Peyer's patch (tissue), 4 donors: ENCODE results near the gene CA10. TPM values are rescaled to one million over a fixed set of nuclear protein-coding genes. Genes with fewer than 3 reads are reported as not detected.

Experiments
- DNase-seq, 3 donors: peaks; one replicate each; pipeline ENCODE4 v3.0.0-alpha.2; 2017 to 2019
- H3K27ac ChIP-seq, 4 donors: fragments of 200-600 bp; sonication (generic); one replicate each; pipeline ENCODE4 v1.5.1; 2016 to 2019
- H3K27me3 ChIP-seq, 2 donors: fragments of 200-600 bp; sonication (generic); one replicate each; pipeline ENCODE4 v1.5.1; 2019
- H3K36me3 ChIP-seq, 3 donors: fragments of 200-600 bp; sonication (generic); one replicate each; pipeline ENCODE4 v1.5.1; 2016 to 2019
- H3K4me1 ChIP-seq, 4 donors: fragments of 200-600 bp; sonication (generic); one replicate each; pipeline ENCODE4 v1.5.1; 2016 to 2019
- H3K4me3 ChIP-seq, 4 donors: fragments of 200-600 bp; sonication (generic); 1 replicate in 3 of 4; 2 replicates in 1 of 4; pipeline ENCODE4 v1.5.1; 2016 to 2019; ENCODE audit warnings: mild to moderate bottlenecking in 1 of 4
- H3K9me3 ChIP-seq, 4 donors: fragments of 200-600 bp; sonication (generic); one replicate each; pipeline ENCODE4 v1.5.1; 2016 to 2019; ENCODE audit warnings: mild to moderate bottlenecking in 1 of 4
- CTCF ChIP-seq, 6 experiments: fragments of 450-650 bp in 4 of 6; fragments of 200-600 bp in 2 of 6; sonication (generic) in 1 of 6; IDR thresholded peaks; one replicate each; pipeline ENCODE4 v1.5.1; 2017 to 2019; ENCODE audit warnings: antibody characterized with exemption in 6 of 6, mild to moderate bottlenecking in 3 of 6, moderate library complexity in 1 of 6
- POLR2A ChIP-seq, 2 donors: fragments of 450-650 bp; IDR thresholded peaks; one replicate each; pipeline ENCODE4 v1.5.1; 2017; ENCODE audit warnings: antibody characterized with exemption in 2 of 2, mild to moderate bottlenecking in 2 of 2, moderate library complexity in 2 of 2
- total RNA-seq, 4 donors: library from RNA; depleted of rRNA; stranded (reverse); fragments of >200 nt; gene quantifications; one replicate each; pipeline ENCODE4 v1.1.0, GENCODE V29; 2016

CA10 gene
- total RNA-seq, 4 donors from 2014 or later: 1.4 to 1.7 TPM; not detected in 2

GRCh38 chr17:51612692-51613091, 545.8 kb downstream of the CA10 start:
- Histone ChIP-seq H3K4me3 (no peak overlapping the region), H3K36me3 (no peaks in the 10 kb centered on the region), H3K27ac (no peak overlapping the region), H3K27me3 (no peaks in the 10 kb centered on the region), H3K4me1 (no peaks in the 10 kb centered on the region), H3K9me3 (no peaks in the 10 kb centered on the region)
- no peak for DNase-seq
- TF ChIP-seq CTCF (IDR thresholded peaks at IDR 0.05) (no peak), POLR2A (IDR thresholded peaks at IDR 0.05) (no peak)

GRCh38 chr17:51611585-51611984, 546.9 kb downstream of the CA10 start:
- no peaks in the 10 kb centered on the region for H3K4me1 ChIP-seq
- no peaks in the 10 kb centered on the region for H3K36me3 ChIP-seq
- no peak overlapping the region for H3K4me3 ChIP-seq
- no peak overlapping the region for H3K27ac ChIP-seq
- DNase-seq: no peak
- no peaks in the 10 kb centered on the region for H3K27me3 ChIP-seq
- H3K9me3 ChIP-seq: no peaks in the 10 kb centered on the region
- TF ChIP-seq POLR2A (IDR thresholded peaks at IDR 0.05) (no peak), CTCF (IDR thresholded peaks at IDR 0.05) (no peak)

- no peak for TF ChIP-seq CTCF (IDR thresholded peaks at IDR 0.05)
- TF ChIP-seq POLR2A (IDR thresholded peaks at IDR 0.05): no peak
Observed at GRCh38 chr17:51610834-51611233, 547.7 kb downstream of the CA10 start.

GRCh38 chr17:51610155-51610554, 548.4 kb downstream of the CA10 start:
- no peak for TF ChIP-seq POLR2A (IDR thresholded peaks at IDR 0.05)
- Histone ChIP-seq H3K9me3 (no peaks in the 10 kb centered on the region), H3K27ac (no peak overlapping the region), H3K4me3 (no peak overlapping the region), H3K27me3 (no peaks in the 10 kb centered on the region), H3K4me1 (no peaks in the 10 kb centered on the region), H3K36me3 (no peaks in the 10 kb centered on the region)
- no peak for DNase-seq

More at GRCh38 chr17:51610834-51611233, 547.7 kb downstream of the CA10 start:
- DNase-seq: no peak
- H3K4me1 ChIP-seq: no peaks in the 10 kb centered on the region
- H3K27ac ChIP-seq: no peak overlapping the region
- H3K27me3 ChIP-seq: no peaks in the 10 kb centered on the region
- no peaks in the 10 kb centered on the region for H3K9me3 ChIP-seq
- no peaks in the 10 kb centered on the region for H3K36me3 ChIP-seq
- H3K4me3 ChIP-seq: no peak overlapping the region

GRCh38 chr17:51608251-51608933, 550.1 kb downstream of the CA10 start:
- TF ChIP-seq CTCF (IDR thresholded peaks at IDR 0.05): no peak
- no peak for TF ChIP-seq POLR2A (IDR thresholded peaks at IDR 0.05)
- H3K4me3 ChIP-seq: no peak overlapping the region
- no peaks in the 10 kb centered on the region for H3K27me3 ChIP-seq
- DNase-seq: no peak
- no peaks in the 10 kb centered on the region for H3K9me3 ChIP-seq
- no peak overlapping the region for H3K27ac ChIP-seq
- H3K36me3 ChIP-seq: no peaks in the 10 kb centered on the region
- no peaks in the 10 kb centered on the region for H3K4me1 ChIP-seq

- Histone ChIP-seq H3K27ac (no peak overlapping the region), H3K36me3 (no peaks in the 10 kb centered on the region), H3K27me3 (no peaks in the 10 kb centered on the region), H3K4me1 (no peaks in the 10 kb centered on the region), H3K4me3 (no peak overlapping the region), H3K9me3 (no peaks in the 10 kb centered on the region)
- no peak for DNase-seq
- no peak for TF ChIP-seq POLR2A (IDR thresholded peaks at IDR 0.05)
- TF ChIP-seq CTCF (IDR thresholded peaks at IDR 0.05): no peak
Observed at GRCh38 chr17:51607512-51607911, 551.0 kb downstream of the CA10 start.
